ENCODE data around the gene WASF3. TPM values are rescaled to one million over a fixed set of nuclear protein-coding genes. Genes with fewer than 3 reads are reported as not detected.

Gene WASF3
- total and polyA plus RNA-seq, 2 experiments from 2014 or later, result 9.9 to 20.7 TPM

- H3K27me3 ChIP-seq (ENCODE audit: insufficient read depth), result no peaks in the 10 kb centered on the region
- no peaks in the 10 kb centered on the region for H3K4me1 ChIP-seq (ENCODE audit: insufficient read depth)
- no peak overlapping the region for H3K27ac ChIP-seq (ENCODE audit: low read depth)
- no peaks in the 10 kb centered on the region for H3K4me1 Mint-ChIP-seq
- no peaks in the 10 kb centered on the region for H3K36me3 Mint-ChIP-seq (ENCODE audit: low read depth)
- H3K9me3 Mint-ChIP-seq, result no peaks in the 10 kb centered on the region; the same call in 1 of the 3 replicates
- H3K36me3 ChIP-seq (ENCODE audit: insufficient read depth), result no peaks in the 10 kb centered on the region
- H3K4me2 ChIP-seq, result no peak overlapping the region
- TF ChIP-seq EZH2 (IDR thresholded peaks at IDR 0.05; ENCODE audit: low read depth, unreplicated experiment) (no peak), NANOG (IDR thresholded peaks at IDR 0.05; ENCODE audit: borderline replicate concordance) (no peak), CTCF (conservative IDR thresholded peaks at IDR 0.05; ENCODE audit: low read depth in 2 of 2) (no peak)
- H3K9me2 ChIP-seq (ENCODE audit: insufficient read depth), result no peaks in the 10 kb centered on the region; the same call in 1 of the 2 replicates
- no peak overlapping the region for H2AFZ ChIP-seq
- no peak overlapping the region for H3K27ac Mint-ChIP-seq
- no peaks in the 10 kb centered on the region for H4K20me1 ChIP-seq (replicated peaks; ENCODE audit: insufficient read depth)
- H3K4me3 ChIP-seq, result no peak overlapping the region
- DNase-seq (ENCODE audit: low spot score), result no peak
- no peak overlapping the region for H3K4me3 Mint-ChIP-seq
- no peak for ATAC-seq
- no peaks in the 10 kb centered on the region for H3F3A ChIP-seq (replicated peaks; ENCODE audit: low read depth)
- H3K27me3 Mint-ChIP-seq (ENCODE audit: insufficient read depth, low read depth, poor library complexity), result peaks cover 1% of the 10 kb centered on the region
- H3K79me2 ChIP-seq (replicated peaks; ENCODE audit: insufficient read depth), result no peaks in the 10 kb centered on the region
Observed at GRCh38 chr13:26539738-26540292, 17.7 kb upstream of the WASF3 start.

GRCh38 chr13:26540334-26540733 is 17.1 kb upstream of the WASF3 start:
- Mint-ChIP-seq H3K27me3 (ENCODE audit: insufficient read depth, low read depth, poor library complexity) (peaks cover 1% of the 10 kb centered on the region), H3K36me3 (ENCODE audit: low read depth) (no peaks in the 10 kb centered on the region), H3K4me3 (no peak overlapping the region), H3K4me1 (no peaks in the 10 kb centered on the region), H3K27ac (no peak overlapping the region), H3K9me3 (no peaks in the 10 kb centered on the region; the same call in 1 of the 3 replicates)
- Histone ChIP-seq H3K27me3 (ENCODE audit: insufficient read depth) (no peaks in the 10 kb centered on the region), H3K27ac (ENCODE audit: low read depth) (no peak overlapping the region), H3K4me3 (no peak overlapping the region), H3F3A (replicated peaks; ENCODE audit: low read depth) (no peaks in the 10 kb centered on the region), H2AFZ (no peak overlapping the region), H3K79me2 (replicated peaks; ENCODE audit: insufficient read depth) (no peaks in the 10 kb centered on the region), H3K4me2 (no peak overlapping the region), H3K9me2 (ENCODE audit: insufficient read depth) (no peaks in the 10 kb centered on the region; the same call in 1 of the 2 replicates), H4K20me1 (replicated peaks; ENCODE audit: insufficient read depth) (no peaks in the 10 kb centered on the region), H3K36me3 (ENCODE audit: insufficient read depth) (no peaks in the 10 kb centered on the region), H3K4me1 (ENCODE audit: insufficient read depth) (no peaks in the 10 kb centered on the region)
- TF ChIP-seq REST (IDR thresholded peaks at IDR 0.05; ENCODE audit: unreplicated experiment), result no peak
- TF ChIP-seq EZH2phosphoT487 (IDR thresholded peaks at IDR 0.05; ENCODE audit: unreplicated experiment), result no peak
- DNase-seq (ENCODE audit: low spot score) (no peak), ATAC-seq (no peak)

Measured in GM23338 (cell line).